DND-41 (cell line): Measurements from ENCODE around the gene RNASET2.

ENCODE experiments used
- EZH2 ChIP-seq: IDR thresholded peaks from 3 replicates; pipeline ENCODE4 v1.6.1; 2012; ENCODE audit warnings: borderline replicate concordance, low read depth, mild to moderate bottlenecking, moderate library complexity, low read length, inconsistent platforms; ENCODE audit not compliant: severe bottlenecking
- TF ChIP-seq, protein P1 (sequence below): IDR thresholded peaks from 2 replicates; pipeline ENCODE4 v1.5.1; 2012; ENCODE audit warnings: borderline replicate concordance, low read length, moderate library complexity, mild to moderate bottlenecking; ENCODE audit not compliant: poor library complexity, severe bottlenecking; ENCODE audit errors: extremely low read depth

GRCh38 chr6:166926748-166927147 is 29.6 kb downstream of the RNASET2 start:
- no peak for TF ChIP-seq EZH2
- TF ChIP-seq, protein P1, sequence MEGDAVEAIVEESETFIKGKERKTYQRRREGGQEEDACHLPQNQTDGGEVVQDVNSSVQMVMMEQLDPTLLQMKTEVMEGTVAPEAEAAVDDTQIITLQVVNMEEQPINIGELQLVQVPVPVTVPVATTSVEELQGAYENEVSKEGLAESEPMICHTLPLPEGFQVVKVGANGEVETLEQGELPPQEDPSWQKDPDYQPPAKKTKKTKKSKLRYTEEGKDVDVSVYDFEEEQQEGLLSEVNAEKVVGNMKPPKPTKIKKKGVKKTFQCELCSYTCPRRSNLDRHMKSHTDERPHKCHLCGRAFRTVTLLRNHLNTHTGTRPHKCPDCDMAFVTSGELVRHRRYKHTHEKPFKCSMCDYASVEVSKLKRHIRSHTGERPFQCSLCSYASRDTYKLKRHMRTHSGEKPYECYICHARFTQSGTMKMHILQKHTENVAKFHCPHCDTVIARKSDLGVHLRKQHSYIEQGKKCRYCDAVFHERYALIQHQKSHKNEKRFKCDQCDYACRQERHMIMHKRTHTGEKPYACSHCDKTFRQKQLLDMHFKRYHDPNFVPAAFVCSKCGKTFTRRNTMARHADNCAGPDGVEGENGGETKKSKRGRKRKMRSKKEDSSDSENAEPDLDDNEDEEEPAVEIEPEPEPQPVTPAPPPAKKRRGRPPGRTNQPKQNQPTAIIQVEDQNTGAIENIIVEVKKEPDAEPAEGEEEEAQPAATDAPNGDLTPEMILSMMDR = no peak
